Activated T-cell treated with anti-CD3 and anti-CD28 coated beads, Interleukin-2, amount 50 U/mL, for 48 hours (primary cell): ENCODE data around the gene CEP41.

Experiments
- DNase-seq, 2 experiments: peaks; one replicate each; pipeline ENCODE4 v3.0.0-alpha.2; 2020

The CEP41 gene

GRCh38 chr7:130415006-130415405 lies 25.8 kb downstream of the CEP41 start:
- DNase-seq: no peak

- DNase-seq: no peak
These were observed 27.6 kb downstream of the CEP41 start for GRCh38 chr7:130413201-130413600.

- no peak for DNase-seq
These were observed 29.8 kb downstream of the CEP41 start for GRCh38 chr7:130410868-130411541.

- DNase-seq: no peak
These were observed 31.1 kb downstream of the CEP41 start for GRCh38 chr7:130409712-130410072.

- DNase-seq: no peak
These were observed 31.6 kb downstream of the CEP41 start for GRCh38 chr7:130409067-130409711.

GRCh38 chr7:130405003-130405402 lies 35.8 kb downstream of the CEP41 start:
- DNase-seq: no peak

GRCh38 chr7:130401578-130401977 lies 39.2 kb downstream of the CEP41 start:
- DNase-seq: no peak

- no peak for DNase-seq
These were observed 39.7 kb downstream of the CEP41 start for GRCh38 chr7:130401101-130401500.

GRCh38 chr7:130400120-130400572 lies 40.7 kb downstream of the CEP41 start:
- no peak for DNase-seq

- DNase-seq: no peak
These were observed 42.2 kb downstream of the CEP41 start for GRCh38 chr7:130398526-130399090.

- no peak for DNase-seq
These were observed 43.1 kb downstream of the CEP41 start for GRCh38 chr7:130397758-130398073.

- DNase-seq: no peak
These were observed 43.6 kb downstream of the CEP41 start for GRCh38 chr7:130397051-130397757.

GRCh38 chr7:130396109-130396508 lies 44.7 kb downstream of the CEP41 start:
- no peak for DNase-seq

- DNase-seq: no peak
These were observed 45.4 kb downstream of the CEP41 start for GRCh38 chr7:130395421-130395820.

- DNase-seq: peak; percentile 30 to 41
These were observed 46.2 kb downstream of the CEP41 start for GRCh38 chr7:130394421-130395195.

GRCh38 chr7:130393841-130394411 lies 46.9 kb downstream of the CEP41 start:
- DNase-seq: no peak

- DNase-seq: no peak
These were observed 47.7 kb downstream of the CEP41 start for GRCh38 chr7:130393101-130393561.

- DNase-seq: no peak
These were observed 50.3 kb downstream of the CEP41 start for GRCh38 chr7:130390486-130390885.

GRCh38 chr7:130388671-130389070 lies 52.1 kb downstream of the CEP41 start:
- DNase-seq: no peak

- no peak for DNase-seq
These were observed 53.0 kb downstream of the CEP41 start for GRCh38 chr7:130387628-130388403.

GRCh38 chr7:130387306-130387627 lies 53.5 kb downstream of the CEP41 start:
- DNase-seq: no peak

- no peak for DNase-seq
These were observed 53.9 kb downstream of the CEP41 start for GRCh38 chr7:130386876-130387275.
